Left forelimb (tissue), 1 donor: Measurements from ENCODE around the gene ACTR2.
"Not testable (repeated sequence)": the region's sequence is repeated elsewhere in the genome, so short reads cannot be mapped to it uniquely, and the experiment has no call there.

Source experiments
- DNase-seq: peaks from one replicate; pipeline ENCODE4 v3.0.0-alpha.2; 2018; ENCODE audit warnings: low spot score

ACTR2 gene

GRCh38 chr2:65231121-65231520 lies 3.5 kb downstream of the ACTR2 start:
- DNase-seq: no peak

GRCh38 chr2:65231892-65232477 lies 4.4 kb downstream of the ACTR2 start:
- DNase-seq: no peak

- no peak for DNase-seq
Observed at GRCh38 chr2:65232636-65233035, 5.0 kb downstream of the ACTR2 start.

- no peak for DNase-seq
Observed at GRCh38 chr2:65240657-65241056, 13.0 kb downstream of the ACTR2 start.

GRCh38 chr2:65244452-65244851 lies 16.8 kb downstream of the ACTR2 start:
- DNase-seq: not testable (repeated sequence)

GRCh38 chr2:65252640-65253039 lies 25.0 kb downstream of the ACTR2 start:
- no peak for DNase-seq

GRCh38 chr2:65255356-65255755 lies 27.7 kb downstream of the ACTR2 start:
- DNase-seq: no peak

- no peak for DNase-seq
Observed at GRCh38 chr2:65256054-65256453, 28.4 kb downstream of the ACTR2 start.

- not testable (repeated sequence) for DNase-seq
Observed at GRCh38 chr2:65257866-65258265, 30.2 kb downstream of the ACTR2 start.

GRCh38 chr2:65261676-65262075 lies 34.0 kb downstream of the ACTR2 start:
- no peak for DNase-seq

GRCh38 chr2:65263262-65263661 lies 35.6 kb downstream of the ACTR2 start:
- DNase-seq: no peak

- no peak for DNase-seq
Observed at GRCh38 chr2:65263986-65264385, 36.4 kb downstream of the ACTR2 start.

GRCh38 chr2:65264821-65265670 lies 37.4 kb downstream of the ACTR2 start:
- DNase-seq: no peak

- DNase-seq: no peak
Observed at GRCh38 chr2:65265671-65266045, 38.0 kb downstream of the ACTR2 start.

- DNase-seq: no peak
Observed at GRCh38 chr2:65267008-65267407, 39.4 kb downstream of the ACTR2 start.

- DNase-seq: no peak
Observed at GRCh38 chr2:65268957-65269356, 41.3 kb downstream of the ACTR2 start.

- DNase-seq: no peak
Observed at GRCh38 chr2:65273344-65273743, 45.7 kb downstream of the ACTR2 start.

- DNase-seq: no peak
Observed at GRCh38 chr2:65275141-65275915, 47.7 kb downstream of the ACTR2 start.

GRCh38 chr2:65276609-65277008 lies 49.0 kb downstream of the ACTR2 start:
- DNase-seq: no peak

- no peak for DNase-seq
Observed at GRCh38 chr2:65277118-65277517, 49.5 kb downstream of the ACTR2 start.

- DNase-seq: no peak
Observed at GRCh38 chr2:65277791-65278483, 50.3 kb downstream of the ACTR2 start.

- no peak for DNase-seq
Observed at GRCh38 chr2:65278531-65278981, 50.9 kb downstream of the ACTR2 start.
